Measurements from ENCODE around the gene GNAO1.

GNAO1 gene

DNA sequence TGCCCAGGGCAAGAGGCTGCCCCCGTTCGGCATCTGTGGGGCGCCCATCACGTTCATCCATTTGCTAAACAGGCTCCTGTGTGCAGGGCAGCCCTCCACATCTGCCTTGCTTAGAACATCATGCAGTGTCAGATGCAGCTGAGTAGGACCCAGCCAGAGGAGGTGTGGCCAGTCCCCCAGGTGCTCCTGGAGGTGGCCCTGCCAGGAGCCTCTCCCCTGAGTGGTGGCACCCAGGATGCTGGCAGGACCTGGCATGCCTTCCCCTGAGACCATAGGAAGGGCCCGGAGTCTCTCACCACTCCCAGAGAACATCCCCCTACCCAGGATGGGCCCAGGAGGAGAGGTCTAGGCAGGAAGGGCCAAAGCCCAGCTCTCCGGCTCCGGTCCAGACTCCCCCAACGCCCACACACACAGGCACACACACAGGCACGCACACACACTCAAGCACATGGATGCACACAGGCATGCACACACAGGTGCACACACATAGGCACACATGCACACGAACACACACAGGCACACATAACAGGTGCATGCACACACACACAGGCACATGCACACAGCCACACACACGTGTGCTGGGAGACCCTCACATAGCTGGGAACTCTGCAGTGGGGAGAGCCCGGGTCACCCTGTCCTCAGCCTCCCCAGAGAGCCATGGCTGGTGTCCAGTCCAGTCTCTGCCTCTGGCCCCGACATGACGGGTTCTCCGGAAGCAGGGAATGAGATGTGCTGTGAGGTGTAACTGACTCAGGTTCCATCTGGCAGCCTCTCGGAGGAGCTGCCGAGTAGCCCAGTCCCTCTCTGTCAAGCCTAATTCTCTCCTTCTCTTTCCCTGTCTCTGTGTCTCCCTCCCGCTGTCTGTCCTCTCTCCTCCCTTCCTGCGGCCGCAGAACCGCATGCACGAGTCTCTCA, 159.5 kb downstream of the GNAO1 start:
- no peak for DNase-seq (ENCODE audit: low read depth)

GRCh38 chr16:56351481-56351880, 160.2 kb downstream of the GNAO1 start:
- no peak for DNase-seq (ENCODE audit: low read depth)

DNA sequence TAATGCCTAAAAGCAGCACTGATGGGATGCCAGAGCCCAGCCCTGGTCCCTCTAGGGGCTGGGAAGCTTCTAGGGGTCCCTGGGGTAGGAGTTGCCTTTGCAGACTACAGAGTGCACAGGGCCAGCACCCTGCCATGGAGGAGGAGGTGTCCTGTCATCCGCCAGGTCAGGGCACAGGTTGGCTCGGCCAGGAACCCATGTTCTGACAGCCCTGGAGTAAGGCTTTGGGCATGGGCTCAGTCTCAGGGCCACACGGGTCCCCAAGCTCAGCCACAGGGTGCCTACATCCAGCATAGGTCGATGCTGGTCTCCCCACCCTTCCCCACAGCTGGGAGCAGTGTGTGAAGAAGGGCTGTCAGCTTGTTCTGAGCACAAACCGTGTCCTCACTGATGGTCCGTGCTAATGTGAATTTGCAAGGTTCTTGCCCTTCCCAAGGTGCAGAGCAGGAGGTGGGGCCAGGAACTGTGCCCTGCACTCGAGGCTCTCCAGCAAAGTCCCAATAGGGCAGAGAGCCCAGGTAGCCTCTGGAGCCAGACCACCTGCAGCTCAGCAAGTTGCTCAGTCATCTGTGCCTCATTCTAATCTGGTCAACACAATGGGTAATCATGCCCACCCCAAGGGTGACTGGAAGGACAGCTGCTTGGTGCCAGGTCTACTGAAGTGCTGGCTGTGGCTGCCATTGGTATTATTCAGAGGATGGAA, 161.2 kb downstream of the GNAO1 start:
- no peak for DNase-seq (ENCODE audit: low read depth)

DNA sequence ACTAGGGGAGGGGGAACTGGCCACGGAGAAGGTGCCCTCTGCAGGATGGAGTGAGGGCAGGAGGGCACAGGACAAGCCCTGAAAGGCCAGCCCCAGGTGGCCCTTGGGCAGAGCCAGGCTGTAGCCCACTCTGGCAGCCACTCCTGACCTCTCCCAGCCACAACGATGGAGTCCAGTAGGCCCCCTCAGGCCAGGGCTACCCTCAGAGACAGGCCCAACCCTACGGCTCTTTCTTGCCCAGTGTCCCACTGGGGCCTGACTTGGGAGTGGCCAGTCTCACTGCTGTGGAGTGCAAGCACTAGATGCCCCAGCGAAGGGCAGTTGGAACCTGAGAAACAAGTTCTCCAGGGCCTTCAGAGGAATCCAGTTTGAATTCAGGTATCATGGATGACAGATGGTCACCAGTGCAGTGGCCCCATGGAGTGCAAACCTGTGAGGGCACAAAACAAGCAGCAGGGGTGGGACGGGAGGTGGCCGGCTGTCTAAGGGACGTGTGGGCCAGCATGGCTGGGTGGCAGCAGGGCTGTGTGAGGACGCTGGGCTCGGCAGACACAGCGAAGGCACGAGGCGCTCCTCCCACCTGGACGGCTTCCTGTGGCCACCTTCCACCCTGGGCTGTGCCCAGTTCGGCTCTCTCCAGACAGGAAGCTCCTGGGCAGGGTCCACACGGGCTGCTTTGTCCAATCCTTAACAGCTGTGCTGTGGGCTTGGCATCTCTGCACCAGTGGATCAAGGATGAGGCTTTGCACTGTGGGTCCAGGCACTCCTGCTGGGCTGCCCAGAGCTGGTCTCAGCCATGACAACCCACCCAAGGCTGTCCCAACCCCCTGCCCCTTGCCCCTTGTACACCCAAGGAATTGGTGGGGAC, 162.0 kb downstream of the GNAO1 start:
- DNase-seq (ENCODE audit: low read depth) = no peak

GRCh38 chr16:56354016-56354415, 162.7 kb downstream of the GNAO1 start:
- no peak for DNase-seq (ENCODE audit: low read depth)

DNA sequence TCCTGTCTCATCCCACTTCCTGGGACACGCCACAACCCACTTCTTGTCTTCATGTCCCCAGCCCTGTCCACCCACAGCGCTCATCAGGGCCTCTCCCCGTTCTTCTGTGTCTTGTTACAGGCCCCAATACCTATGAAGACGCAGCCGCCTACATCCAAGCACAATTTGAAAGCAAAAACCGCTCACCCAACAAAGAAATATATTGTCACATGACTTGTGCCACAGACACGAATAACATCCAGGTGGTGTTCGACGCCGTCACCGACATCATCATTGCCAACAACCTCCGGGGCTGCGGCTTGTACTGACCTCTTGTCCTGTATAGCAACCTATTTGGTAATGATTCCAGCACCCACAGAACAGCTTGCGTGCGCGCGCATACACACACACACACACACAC, 163.5 kb downstream of the GNAO1 start:
- DNase-seq (ENCODE audit: low read depth) = no peak

DNA sequence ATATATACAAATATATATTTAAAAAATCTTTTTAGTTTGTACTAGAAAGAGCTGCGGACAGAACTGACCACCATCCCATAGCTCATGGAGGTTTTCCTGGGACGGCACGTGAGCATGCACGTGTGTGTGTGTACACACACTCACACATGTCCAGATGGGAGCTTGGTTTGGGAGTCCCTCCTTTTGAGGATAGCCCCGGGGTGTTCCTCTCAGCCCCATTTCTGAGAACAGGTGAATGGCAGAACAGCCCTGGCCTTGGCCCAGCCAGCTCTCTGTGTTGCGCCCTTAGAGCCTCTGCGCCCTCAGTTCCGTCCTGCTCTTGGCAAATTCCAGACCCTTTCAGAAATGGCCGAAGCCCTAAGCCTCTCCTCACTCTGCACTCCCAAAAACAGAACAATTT, 163.9 kb downstream of the GNAO1 start:
- no peak for DNase-seq (ENCODE audit: low read depth)

DNA sequence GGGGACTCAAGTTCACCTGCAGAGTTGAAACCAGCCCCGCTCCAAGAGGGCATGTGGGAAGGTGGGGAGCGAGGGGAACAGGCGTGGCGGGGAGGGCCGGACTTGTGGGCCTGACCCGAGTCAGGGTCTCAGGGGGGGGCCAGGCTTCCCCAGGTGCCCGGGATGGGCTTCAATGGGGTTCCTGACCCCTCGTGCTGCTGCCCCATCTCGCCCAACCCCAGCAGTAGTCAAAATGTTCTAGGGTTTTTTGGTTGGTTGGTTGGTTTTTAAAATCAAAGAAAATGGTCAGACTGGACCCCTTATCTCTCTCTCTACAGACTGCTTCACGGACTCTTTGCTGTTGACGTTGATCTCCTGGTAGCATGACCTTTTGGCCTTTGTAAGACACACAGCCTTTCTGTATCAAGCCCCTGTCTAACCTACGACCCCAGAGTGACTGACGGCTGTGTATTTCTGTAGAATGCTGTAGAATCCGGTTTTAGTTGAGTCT, 164.5 kb downstream of the GNAO1 start:
- no peak for DNase-seq (ENCODE audit: low read depth)

- peak; percentile 80 for DNase-seq (ENCODE audit: low read depth)
Observed at GRCh38 chr16:56356276-56357240, 165.3 kb downstream of the GNAO1 start.

DNA sequence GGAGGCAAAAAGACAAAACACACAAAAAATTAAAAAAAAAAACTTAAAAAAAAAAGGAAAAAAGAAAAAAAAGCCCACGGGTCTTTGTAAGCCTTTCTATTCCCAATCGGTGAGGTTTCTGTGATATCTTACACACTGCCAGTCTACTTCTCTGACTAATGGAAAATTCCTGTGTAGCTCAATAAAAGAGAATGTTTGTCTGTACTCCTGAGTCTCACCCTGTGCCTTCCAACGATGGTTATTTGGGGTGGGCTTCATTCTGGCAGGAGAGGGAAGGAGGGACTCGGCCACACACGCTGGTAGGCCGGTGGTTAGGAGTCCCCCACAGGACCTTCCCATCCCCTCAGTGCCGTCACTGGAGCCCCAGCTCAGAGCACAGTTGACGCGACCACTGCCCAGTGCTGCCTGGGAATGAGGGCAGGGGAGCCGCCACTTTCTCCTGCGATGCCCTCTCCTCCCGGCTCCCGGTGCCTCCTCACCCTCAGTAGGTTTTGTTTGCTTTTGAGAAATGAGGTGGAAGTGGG, 166.0 kb downstream of the GNAO1 start:
- DNase-seq (ENCODE audit: low read depth) = peak; percentile 66

DNA sequence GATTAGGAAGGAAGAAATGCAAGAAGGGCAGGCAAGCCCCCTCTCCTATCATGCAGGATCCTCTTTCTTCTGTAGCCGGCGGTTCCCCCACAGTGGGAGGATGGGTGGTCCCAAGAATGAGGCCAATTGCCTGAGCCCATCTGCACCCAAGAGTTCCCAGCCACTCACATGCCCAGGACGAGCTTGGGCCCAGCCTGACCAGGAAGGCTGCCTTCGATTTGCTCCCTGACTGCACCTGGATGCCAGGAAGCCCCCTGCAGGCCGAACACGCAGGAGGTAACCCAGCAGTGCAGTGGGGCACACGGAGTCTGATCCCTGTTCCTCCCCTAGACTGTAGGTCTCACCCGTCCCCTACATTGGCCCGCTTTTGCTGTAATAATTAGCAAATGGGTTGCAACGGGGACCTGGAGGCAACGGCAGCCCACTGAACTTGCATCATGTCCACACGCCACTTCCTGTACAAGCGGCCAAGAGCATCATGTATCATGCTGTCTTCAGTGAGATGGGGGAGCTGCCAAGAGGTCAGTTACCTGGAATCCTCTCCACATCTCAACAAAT, 166.6 kb downstream of the GNAO1 start:
- DNase-seq (ENCODE audit: low read depth) = peak; percentile 53

DNA sequence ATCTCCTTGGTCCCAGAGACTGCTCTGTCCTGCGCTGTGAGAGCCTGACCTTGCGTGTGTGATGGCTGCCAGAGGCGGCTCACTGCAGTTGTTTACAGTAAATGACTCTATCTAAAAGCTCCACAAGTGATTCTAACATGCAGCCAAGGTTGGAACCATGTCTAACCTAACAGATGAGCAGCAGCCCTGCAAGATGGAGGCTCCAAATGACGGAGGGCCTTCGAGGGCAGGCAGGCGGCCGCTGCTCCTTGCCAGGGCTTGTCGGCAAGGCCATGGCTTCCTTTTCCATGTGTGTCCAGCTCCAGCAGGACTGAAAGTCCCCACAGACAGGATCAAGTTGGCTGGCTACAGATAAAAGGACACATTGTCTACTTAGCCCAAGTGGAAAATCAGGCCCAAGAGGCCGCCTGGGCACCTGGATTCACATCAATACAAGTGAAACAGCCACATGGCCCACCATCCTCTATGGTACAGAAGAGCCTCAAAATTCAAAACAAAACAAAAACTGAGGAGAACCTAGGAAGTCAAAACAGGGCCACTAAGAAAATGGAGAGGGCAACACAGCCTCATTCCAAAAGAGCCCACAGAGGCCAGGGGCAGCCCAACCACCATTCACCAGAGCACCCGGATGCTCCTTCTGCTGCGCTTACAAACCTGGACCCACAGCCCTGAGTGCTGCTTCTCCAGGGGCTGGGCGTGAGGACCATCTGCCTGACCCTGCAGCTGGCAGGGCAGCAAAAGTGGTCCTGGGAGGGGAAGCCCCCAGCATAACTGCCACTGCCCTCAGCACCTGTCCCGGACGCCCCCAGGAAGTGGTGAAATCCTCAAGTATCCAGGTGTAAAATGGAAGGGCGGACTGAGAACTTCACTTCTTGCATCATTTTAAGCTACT, 169.1 kb downstream of the GNAO1 start:
- no peak for DNase-seq (ENCODE audit: low read depth)

GRCh38 chr16:56362057-56362655, 170.9 kb downstream of the GNAO1 start:
- DNase-seq (ENCODE audit: low read depth) = no peak

GRCh38 chr16:56362706-56363105, 171.4 kb downstream of the GNAO1 start:
- no peak for DNase-seq (ENCODE audit: low read depth)

- DNase-seq (ENCODE audit: low read depth) = no peak
Observed at GRCh38 chr16:56363181-56363716, 172.0 kb downstream of the GNAO1 start.

GRCh38 chr16:56363781-56364565, 172.7 kb downstream of the GNAO1 start:
- no peak for DNase-seq (ENCODE audit: low read depth)

DNA sequence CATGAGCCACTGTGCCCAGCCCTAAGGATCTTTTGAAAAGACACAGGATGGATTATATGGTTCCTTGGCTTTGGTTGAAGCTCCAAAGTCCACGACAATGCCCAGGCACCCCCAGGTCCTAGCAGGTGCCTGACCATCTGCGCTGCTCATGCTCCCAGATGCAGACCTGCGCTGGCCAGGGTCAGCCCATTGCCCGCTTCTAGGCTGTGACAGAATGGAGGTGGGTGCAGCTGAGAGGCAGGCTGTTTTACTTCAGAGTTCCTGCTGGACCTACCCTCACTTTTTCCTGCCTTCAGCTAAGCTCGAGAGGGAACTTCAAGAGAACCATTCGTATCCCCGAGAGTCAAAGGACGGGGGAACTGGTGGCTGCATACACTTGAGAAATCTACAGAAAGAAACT, 173.6 kb downstream of the GNAO1 start:
- DNase-seq (ENCODE audit: low read depth) = no peak

GRCh38 chr16:56365552-56365951, 174.3 kb downstream of the GNAO1 start:
- peak; percentile 48 for DNase-seq (ENCODE audit: low read depth)
